GM13976 (cell line): ENCODE data around the gene SOX5.
"Not testable (repeated sequence)": the region's sequence is repeated elsewhere in the genome, so short reads cannot be mapped to it uniquely, and the experiment has no call there.

ENCODE experiments used
- DNase-seq: peaks from one replicate; pipeline ENCODE4 v3.0.0; 2012; ENCODE audit warnings: low spot score
- in situ Hi-C: fragments of 300-500 bp; cut with MboI; formaldehyde crosslinking; loops from one replicate; pipeline ENCODE4 v1.12.0; 2022; ENCODE audit warnings: low sequenced_read_pairs, mixed read lengths, inconsistent platforms; ENCODE audit not compliant: unreplicated experiment
- TF ChIP-seq, protein P1 (sequence below): IDR thresholded peaks from 2 replicates; pipeline ENCODE4 v1.5.1; 2012; ENCODE audit warnings: borderline replicate concordance, mild to moderate bottlenecking; ENCODE audit not compliant: insufficient read depth; ENCODE audit errors: extremely low read depth, missing control alignments, control extremely low read depth

Gene SOX5

DNA sequence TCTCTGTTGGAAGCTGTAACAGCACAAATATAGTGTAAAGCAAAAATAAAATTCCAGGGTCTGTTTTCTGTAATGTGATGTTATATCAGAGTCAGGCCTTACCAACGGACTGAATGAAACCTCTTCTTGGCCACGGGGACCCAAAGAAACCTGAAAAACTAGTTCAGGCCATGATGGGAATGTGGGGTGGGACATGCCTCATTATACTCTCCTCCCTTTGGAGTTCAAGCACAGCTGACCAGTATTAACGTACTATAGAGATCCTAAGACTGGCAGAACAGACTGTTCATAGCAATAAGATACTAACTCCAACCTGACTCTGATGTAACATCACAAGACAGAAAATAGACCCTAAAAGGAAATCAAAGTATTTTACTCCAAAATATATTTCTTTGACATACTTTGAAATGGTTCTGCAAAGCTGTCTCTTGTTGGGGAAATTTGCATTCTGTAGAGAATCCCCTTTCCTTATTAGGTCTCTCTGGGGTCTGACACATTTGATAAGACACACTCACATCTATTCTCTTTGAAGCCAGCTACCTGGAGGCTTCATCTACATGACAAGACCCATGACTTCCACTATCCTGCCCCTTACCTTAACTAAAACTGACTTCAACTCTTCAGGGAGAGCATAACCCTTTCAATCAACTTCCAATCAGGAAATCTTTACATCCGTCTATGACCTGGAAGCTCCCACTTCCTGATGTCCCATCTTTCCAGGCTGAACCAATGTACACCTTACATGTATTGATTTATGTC lies 444.6 kb downstream of the SOX5 start:
- DNase-seq: no peak
- TF ChIP-seq, protein P1, sequence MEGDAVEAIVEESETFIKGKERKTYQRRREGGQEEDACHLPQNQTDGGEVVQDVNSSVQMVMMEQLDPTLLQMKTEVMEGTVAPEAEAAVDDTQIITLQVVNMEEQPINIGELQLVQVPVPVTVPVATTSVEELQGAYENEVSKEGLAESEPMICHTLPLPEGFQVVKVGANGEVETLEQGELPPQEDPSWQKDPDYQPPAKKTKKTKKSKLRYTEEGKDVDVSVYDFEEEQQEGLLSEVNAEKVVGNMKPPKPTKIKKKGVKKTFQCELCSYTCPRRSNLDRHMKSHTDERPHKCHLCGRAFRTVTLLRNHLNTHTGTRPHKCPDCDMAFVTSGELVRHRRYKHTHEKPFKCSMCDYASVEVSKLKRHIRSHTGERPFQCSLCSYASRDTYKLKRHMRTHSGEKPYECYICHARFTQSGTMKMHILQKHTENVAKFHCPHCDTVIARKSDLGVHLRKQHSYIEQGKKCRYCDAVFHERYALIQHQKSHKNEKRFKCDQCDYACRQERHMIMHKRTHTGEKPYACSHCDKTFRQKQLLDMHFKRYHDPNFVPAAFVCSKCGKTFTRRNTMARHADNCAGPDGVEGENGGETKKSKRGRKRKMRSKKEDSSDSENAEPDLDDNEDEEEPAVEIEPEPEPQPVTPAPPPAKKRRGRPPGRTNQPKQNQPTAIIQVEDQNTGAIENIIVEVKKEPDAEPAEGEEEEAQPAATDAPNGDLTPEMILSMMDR: no peak
- in situ Hi-C loops: no loop called here

- in situ Hi-C loops: no loop called here
- no peak for DNase-seq
- TF ChIP-seq, protein P1: no peak
Measured at GRCh38 chr12:23504043-23504442, 445.4 kb downstream of the SOX5 start.

GRCh38 chr12:23503544-23503943 lies 445.9 kb downstream of the SOX5 start:
- in situ Hi-C loops: no loop called here
- TF ChIP-seq, protein P1: no peak
- DNase-seq: no peak

DNA sequence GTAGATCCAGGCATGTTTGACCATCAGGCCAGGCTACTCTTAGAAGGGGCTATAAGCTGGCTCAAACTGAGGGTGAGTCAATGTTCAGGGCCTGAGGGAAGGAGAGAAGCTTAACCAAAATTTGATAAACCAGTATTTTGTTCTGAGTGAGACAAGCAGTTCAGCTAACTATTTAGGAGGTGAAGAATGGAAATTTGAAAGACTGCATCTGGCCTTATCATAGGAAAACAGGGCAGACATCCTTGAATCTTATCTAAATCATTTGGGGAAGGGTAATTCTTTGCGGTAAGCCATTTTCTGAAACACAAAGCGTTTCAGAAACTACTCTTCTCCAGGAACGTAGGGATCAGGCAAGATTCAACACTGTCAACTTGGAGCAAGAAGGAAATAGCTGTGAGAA lies 447.2 kb downstream of the SOX5 start:
- in situ Hi-C loops: no loop called here
- TF ChIP-seq, protein P1: no peak
- no peak for DNase-seq

DNA sequence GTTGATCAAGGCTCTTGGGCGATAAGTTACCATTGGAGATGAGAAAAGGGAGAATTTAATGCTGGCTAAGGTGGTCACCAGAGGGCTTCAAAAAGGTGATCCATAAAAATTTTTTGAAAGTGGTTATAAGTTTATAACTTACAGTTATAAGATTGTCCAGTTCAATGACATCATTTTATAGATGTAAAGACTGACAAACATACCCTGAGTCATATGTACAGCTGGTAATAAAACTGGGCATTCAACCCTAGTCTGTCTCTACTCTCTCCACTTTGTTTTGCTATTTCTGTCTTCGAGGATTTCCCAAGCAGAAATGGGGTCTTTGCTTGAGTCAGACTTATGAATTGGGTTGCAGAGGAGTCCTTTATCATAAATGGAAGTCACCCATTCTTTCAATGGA lies 454.0 kb downstream of the SOX5 start:
- DNase-seq: no peak
- TF ChIP-seq, protein P1: no peak
- in situ Hi-C loops: no loop called here

DNA sequence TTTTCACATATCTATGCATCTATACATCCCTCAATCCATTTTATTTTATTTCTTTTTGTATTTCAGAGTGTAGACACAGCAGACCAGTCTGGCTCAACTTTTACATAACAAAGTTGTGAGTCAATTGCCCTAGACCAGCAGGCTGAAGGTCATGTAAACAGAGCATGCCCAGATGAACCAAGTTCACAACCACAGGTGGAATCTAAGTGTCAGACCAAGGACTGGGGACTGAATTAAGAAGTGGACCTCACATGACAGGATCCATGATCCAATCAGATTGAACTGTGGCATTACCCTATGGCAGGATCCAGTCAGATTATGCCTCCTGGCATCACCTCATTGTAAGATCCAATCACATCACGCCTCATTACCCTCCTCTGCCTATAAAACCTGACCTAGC lies 455.8 kb downstream of the SOX5 start:
- in situ Hi-C loops: no loop called here
- TF ChIP-seq, protein P1: no peak
- DNase-seq: no peak

DNA sequence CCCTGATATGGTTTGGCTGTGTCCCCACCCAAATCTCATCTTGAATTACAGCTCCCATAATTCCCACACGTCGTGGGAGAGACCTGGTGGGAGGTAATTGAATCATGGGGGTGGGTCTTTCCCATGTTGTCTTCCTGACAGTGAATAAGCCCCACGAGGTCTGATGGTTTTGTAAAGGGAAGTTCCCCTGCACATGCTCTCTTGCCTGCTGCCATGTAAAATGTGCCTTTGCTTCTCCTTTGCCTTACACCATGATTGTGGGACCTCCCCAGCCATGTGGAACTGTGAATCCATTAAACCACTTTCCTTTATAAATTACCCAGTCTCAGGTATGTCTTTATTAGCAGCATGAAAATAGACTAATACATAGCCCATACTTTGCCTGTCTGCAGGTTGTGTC lies 458.4 kb downstream of the SOX5 start:
- in situ Hi-C loops, DNase-seq: not testable (repeated sequence)
